ENCODE measurements around the gene RAB31.
"Not testable (repeated sequence)": the region's sequence is repeated elsewhere in the genome, so short reads cannot be mapped to it uniquely, and the experiment has no call there.

The RAB31 gene

GRCh38 chr18:9842448-9842847 is 134.3 kb downstream of the RAB31 start:
- no peak for DNase-seq (ENCODE audit: low read depth)

- DNase-seq (ENCODE audit: low read depth): no peak
Measured at GRCh38 chr18:9845256-9845655, 137.2 kb downstream of the RAB31 start.

GRCh38 chr18:9846162-9846925 is 138.2 kb downstream of the RAB31 start:
- DNase-seq (ENCODE audit: low read depth): no peak

GRCh38 chr18:9848170-9848879 is 140.2 kb downstream of the RAB31 start:
- DNase-seq (ENCODE audit: low read depth): no peak

GRCh38 chr18:9849407-9850283 is 141.5 kb downstream of the RAB31 start:
- no peak for DNase-seq (ENCODE audit: low read depth)

GRCh38 chr18:9850309-9850708 is 142.2 kb downstream of the RAB31 start:
- no peak for DNase-seq (ENCODE audit: low read depth)

- DNase-seq (ENCODE audit: low read depth): no peak
Measured at GRCh38 chr18:9851511-9851910, 143.4 kb downstream of the RAB31 start.

- DNase-seq (ENCODE audit: low read depth): no peak
Measured at GRCh38 chr18:9852266-9853081, 144.4 kb downstream of the RAB31 start.

- no peak for DNase-seq (ENCODE audit: low read depth)
Measured at GRCh38 chr18:9854801-9855676, 146.9 kb downstream of the RAB31 start.

- DNase-seq (ENCODE audit: low read depth): no peak
Measured at GRCh38 chr18:9855681-9856080, 147.6 kb downstream of the RAB31 start.

- DNase-seq (ENCODE audit: low read depth): no peak
Measured at GRCh38 chr18:9856092-9856491, 148.0 kb downstream of the RAB31 start.

GRCh38 chr18:9857479-9857998 is 149.4 kb downstream of the RAB31 start:
- not testable (repeated sequence) for DNase-seq (ENCODE audit: low read depth)

GRCh38 chr18:9858642-9859041 is 150.5 kb downstream of the RAB31 start:
- DNase-seq (ENCODE audit: low read depth): no peak

- no peak for DNase-seq (ENCODE audit: low read depth)
Measured at GRCh38 chr18:9859232-9859631, 151.1 kb downstream of the RAB31 start.

GRCh38 chr18:9860682-9861081 is 152.6 kb downstream of the RAB31 start:
- no peak for DNase-seq (ENCODE audit: low read depth)

GRCh38 chr18:9861157-9861556 is 153.1 kb downstream of the RAB31 start:
- no peak for DNase-seq (ENCODE audit: low read depth)

- DNase-seq (ENCODE audit: low read depth): no peak
Measured at GRCh38 chr18:9861933-9862332, 153.8 kb downstream of the RAB31 start.

- DNase-seq (ENCODE audit: low read depth): no peak
Measured at GRCh38 chr18:9862686-9863085, 154.6 kb downstream of the RAB31 start.

GRCh38 chr18:9863282-9863681 is 155.2 kb downstream of the RAB31 start:
- DNase-seq (ENCODE audit: low read depth): no peak

GRCh38 chr18:9865764-9866490 is 157.8 kb downstream of the RAB31 start:
- DNase-seq (ENCODE audit: low read depth): no peak

All from activated T-cell treated with anti-CD3 and anti-CD28 coated beads for 1 hour (primary cell).